Skeletal muscle satellite cell (primary cell): ENCODE data around the gene DCST2.

ENCODE experiments used
- H3K27me3 ChIP-seq: 2 replicates; pipeline ENCODE4 v1.7.0; 2013; ENCODE audit warnings: low read length; ENCODE audit not compliant: control insufficient read depth, insufficient read depth
- H3K36me3 ChIP-seq: 2 replicates; pipeline ENCODE4 v1.7.0; 2013; ENCODE audit warnings: mild to moderate bottlenecking, control low read depth, low read length; ENCODE audit not compliant: insufficient read depth
- H3K4me1 ChIP-seq: 2 replicates; pipeline ENCODE4 v1.7.0; 2013; ENCODE audit warnings: low read length; ENCODE audit not compliant: control insufficient read depth, insufficient read depth
- H3K4me2 ChIP-seq: 2 replicates; pipeline ENCODE4 v1.7.0; 2013; ENCODE audit warnings: mild to moderate bottlenecking, low read length
- H3K4me3 ChIP-seq: 2 replicates; pipeline ENCODE4 v1.7.0; 2013; ENCODE audit warnings: low read length
- H3K9ac ChIP-seq: 2 replicates; pipeline ENCODE4 v1.7.0; 2013; ENCODE audit warnings: mild to moderate bottlenecking, low read depth, low read length, moderate library complexity
- H3K9me3 ChIP-seq: replicated peaks from 2 replicates; pipeline ENCODE4 v1.7.0; 2013; ENCODE audit warnings: mild to moderate bottlenecking, control low read depth, low read length

The DCST2 gene

GRCh38 chr1:155077346-155077745 is 43.8 kb upstream of the DCST2 start:
- H3K4me2 ChIP-seq = no peak overlapping the region
- peaks cover 36% of the 10 kb centered on the region for H3K27me3 ChIP-seq
- H3K4me3 ChIP-seq = no peak overlapping the region
- H3K36me3 ChIP-seq = no peaks in the 10 kb centered on the region
- no peaks in the 10 kb centered on the region for H3K9me3 ChIP-seq
- H3K9ac ChIP-seq = no peak overlapping the region
- H3K4me1 ChIP-seq = peaks cover 27% of the 10 kb centered on the region

- Histone ChIP-seq H3K36me3 (no peaks in the 10 kb centered on the region), H3K27me3 (peaks cover 34% of the 10 kb centered on the region), H3K9me3 (no peaks in the 10 kb centered on the region), H3K4me3 (no peak overlapping the region), H3K4me1 (peaks cover 28% of the 10 kb centered on the region), H3K9ac (no peak overlapping the region), H3K4me2 (no peak overlapping the region)
These were observed 42.8 kb upstream of the DCST2 start for GRCh38 chr1:155076371-155076770.

- no peaks in the 10 kb centered on the region for H3K36me3 ChIP-seq
- peaks cover 25% of the 10 kb centered on the region for H3K27me3 ChIP-seq
- H3K4me1 ChIP-seq = peaks cover 31% of the 10 kb centered on the region
- H3K9me3 ChIP-seq = no peaks in the 10 kb centered on the region
- no peak overlapping the region for H3K9ac ChIP-seq
- H3K4me3 ChIP-seq = no peak overlapping the region
- H3K4me2 ChIP-seq = no peak overlapping the region
These were observed 42.0 kb upstream of the DCST2 start for GRCh38 chr1:155075535-155075934.

- no peak overlapping the region for H3K4me2 ChIP-seq
- H3K4me1 ChIP-seq = peaks cover 17% of the 10 kb centered on the region
These were observed 40.0 kb upstream of the DCST2 start for GRCh38 chr1:155073377-155074242.

GRCh38 chr1:155072531-155073289 is 39.1 kb upstream of the DCST2 start:
- Histone ChIP-seq H3K4me2 (no peak overlapping the region), H3K4me3 (no peak overlapping the region), H3K36me3 (no peaks in the 10 kb centered on the region), H3K9ac (no peak overlapping the region), H3K9me3 (no peaks in the 10 kb centered on the region), H3K4me1 (peaks cover 12% of the 10 kb centered on the region), H3K27me3 (peaks cover 11% of the 10 kb centered on the region)

More at GRCh38 chr1:155073377-155074242, 40.0 kb upstream of the DCST2 start:
- Histone ChIP-seq H3K27me3 (peaks cover 11% of the 10 kb centered on the region), H3K9ac (no peak overlapping the region), H3K9me3 (no peaks in the 10 kb centered on the region), H3K36me3 (no peaks in the 10 kb centered on the region), H3K4me3 (no peak overlapping the region)

- peaks cover 12% of the 10 kb centered on the region for H3K4me1 ChIP-seq
- H3K4me3 ChIP-seq = no peak overlapping the region
- no peak overlapping the region for H3K9ac ChIP-seq
- peaks cover 11% of the 10 kb centered on the region for H3K27me3 ChIP-seq
- H3K9me3 ChIP-seq = no peaks in the 10 kb centered on the region
- H3K4me2 ChIP-seq = no peak overlapping the region
- H3K36me3 ChIP-seq = no peaks in the 10 kb centered on the region
These were observed 38.1 kb upstream of the DCST2 start for GRCh38 chr1:155071701-155072100.

- H3K4me3 ChIP-seq = peak overlapping the region; percentile 65
- peak overlapping the region; percentile 83 for H3K4me2 ChIP-seq
- no peaks in the 10 kb centered on the region for H3K36me3 ChIP-seq
- peaks cover 12% of the 10 kb centered on the region for H3K4me1 ChIP-seq
- peak overlapping the region; percentile 47 for H3K9ac ChIP-seq
- H3K27me3 ChIP-seq = peaks cover 11% of the 10 kb centered on the region
- H3K9me3 ChIP-seq = no peaks in the 10 kb centered on the region
These were observed 37.4 kb upstream of the DCST2 start for GRCh38 chr1:155070721-155071569.

- Histone ChIP-seq H3K4me2 (peak overlapping the region; percentile 83), H3K9ac (peak overlapping the region; percentile 47), H3K27me3 (peaks cover 11% of the 10 kb centered on the region), H3K4me1 (peaks cover 12% of the 10 kb centered on the region), H3K9me3 (no peaks in the 10 kb centered on the region), H3K36me3 (no peaks in the 10 kb centered on the region), H3K4me3 (no peak overlapping the region)
These were observed 36.6 kb upstream of the DCST2 start for GRCh38 chr1:155070158-155070621.

- Histone ChIP-seq H3K4me2 (no peak overlapping the region), H3K36me3 (no peaks in the 10 kb centered on the region), H3K27me3 (peaks cover 8% of the 10 kb centered on the region), H3K9me3 (no peaks in the 10 kb centered on the region), H3K4me3 (no peak overlapping the region), H3K9ac (no peak overlapping the region), H3K4me1 (peaks cover 12% of the 10 kb centered on the region)
These were observed 36.1 kb upstream of the DCST2 start for GRCh38 chr1:155069551-155070157.

GRCh38 chr1:155068599-155068998 is 35.0 kb upstream of the DCST2 start:
- no peak overlapping the region for H3K9ac ChIP-seq
- H3K4me3 ChIP-seq = no peak overlapping the region
- no peak overlapping the region for H3K4me2 ChIP-seq
- H3K9me3 ChIP-seq = no peaks in the 10 kb centered on the region
- peaks cover 8% of the 10 kb centered on the region for H3K27me3 ChIP-seq
- no peaks in the 10 kb centered on the region for H3K36me3 ChIP-seq
- peaks cover 12% of the 10 kb centered on the region for H3K4me1 ChIP-seq
